Panc1 (cell line): ENCODE data around the gene TST. TPM values are rescaled to one million over a fixed set of nuclear protein-coding genes. Genes with fewer than 3 reads are reported as not detected.
A peak's percentile ranks its signal among the peaks of the same experiment; 100 is the strongest.

Experiments used
- ATAC-seq: fragments of 200-7000 bp; cut with Tn5 transposase; 2 replicates; pipeline ENCODE4 v1.9.1; 2020; ENCODE audit warnings: mild to moderate bottlenecking, moderate library complexity
- BruUV-seq: library from RNA; stranded (reverse); fragments of 400-500 nt; replicated peaks from 2 replicates; lab custom pipeline; 2021; lab: Mats Ljungman, UMichigan
- CTCF ChIA-PET: fragments of 300-600 bp; sonication (Branson Sonifier 250); formaldehyde crosslinking; loops from one replicate; lab custom pipeline; 2022; ENCODE audit warnings: antibody characterized with exemption; lab: Charles Lee
- POLR2A ChIA-PET: fragments of 300-600 bp; sonication (Branson Sonifier 250); formaldehyde crosslinking; loops from one replicate; lab custom pipeline; 2022; ENCODE audit warnings: antibody characterized with exemption; lab: Charles Lee
- DNase-seq: peaks from one replicate; pipeline ENCODE4 v3.0.0-alpha.2; 2010; ENCODE audit warnings: low read depth, low spot score
- H3K27ac ChIP-seq: 2 replicates; pipeline ENCODE4 v1.5.1; 2011; ENCODE audit warnings: mild to moderate bottlenecking, low read length, inconsistent platforms
- H3K27me3 ChIP-seq: fragments of 200-500 bp; sonication (Bioruptor generic); 2 replicates; pipeline ENCODE4 v1.6.0; 2014; ENCODE audit warnings: low read length, inconsistent platforms; ENCODE audit not compliant: control insufficient read depth, insufficient read depth
- H3K36me3 ChIP-seq: fragments of 200-500 bp; sonication (Bioruptor generic); 2 replicates; pipeline ENCODE4 v1.5.1; 2014; ENCODE audit warnings: inconsistent platforms, mild to moderate bottlenecking, low read length, moderate library complexity; ENCODE audit not compliant: control insufficient read depth, insufficient read depth
- H3K4me1 ChIP-seq: 2 replicates; pipeline ENCODE4 v1.5.1; 2011; ENCODE audit warnings: inconsistent platforms, mild to moderate bottlenecking, low read length, moderate library complexity; ENCODE audit not compliant: control insufficient read depth, insufficient read depth
- H3K4me3 ChIP-seq, 2 experiments: 2 replicates each; pipeline ENCODE4 v1.5.1; 2011 to 2012; ENCODE audit warnings: low read depth in 2 of 2, low read length in 2 of 2, mild to moderate bottlenecking in 2 of 2, inconsistent platforms in 1 of 2, moderate library complexity in 1 of 2
- H3K9me3 ChIP-seq: fragments of 200-500 bp; sonication (Bioruptor generic); 2 replicates; pipeline ENCODE4 v1.5.1; 2014; ENCODE audit warnings: low read depth, mild to moderate bottlenecking, inconsistent platforms, low read length, moderate library complexity; ENCODE audit not compliant: control insufficient read depth, insufficient read depth
- CTCF ChIP-seq: fragments of 450-650 bp; IDR thresholded peaks from 2 replicates; pipeline ENCODE4 v1.5.1; 2017; ENCODE audit warnings: mild to moderate bottlenecking
- POLR2AphosphoS5 ChIP-seq: IDR thresholded peaks from 2 replicates; pipeline ENCODE4 v1.6.1; 2012; ENCODE audit warnings: mild to moderate bottlenecking, low read depth, low read length, moderate library complexity
- REST ChIP-seq, 2 experiments: IDR thresholded peaks; 2 replicates each; pipeline ENCODE4 v1.6.1; 2011 to 2012; ENCODE audit warnings: low read depth in 2 of 2, control low read depth in 1 of 2, low read length in 1 of 2, mild to moderate bottlenecking in 1 of 2, moderate library complexity in 1 of 2; ENCODE audit not compliant: insufficient read depth in 1 of 2
- SIN3A ChIP-seq: IDR thresholded peaks from 2 replicates; pipeline ENCODE4 v1.6.1; 2012; ENCODE audit warnings: low read depth, mild to moderate bottlenecking, low read length, moderate library complexity, borderline replicate concordance; ENCODE audit not compliant: insufficient read depth
- TCF7L2 ChIP-seq: IDR thresholded peaks from 2 replicates; pipeline ENCODE4 v1.6.1; 2011; ENCODE audit warnings: mild to moderate bottlenecking, low read depth, low read length, inconsistent platforms
- in situ Hi-C: cut with HindIII; loops from 2 replicates; pipeline ENCODE4 v1.10.0; 2016; ENCODE audit warnings: low sequenced_read_pairs, low pct_unique_long_range_greater_than_20kb
- intact Hi-C: fragments of 100-400 bp; cut with micrococcal nuclease; formaldehyde crosslinking; loops from one replicate; pipeline ENCODE4 v1.10.0; 2022; ENCODE audit not compliant: unreplicated experiment
- total RNA-seq: library from RNA; stranded (reverse); gene quantifications from one replicate; pipeline ENCODE4 v1.2.1, GENCODE V29; 2021; ENCODE audit not compliant: unreplicated experiment

TST gene
- total RNA-seq, 1 experiment from 2014 or later = 15.9 TPM

GRCh38 chr22:37022483-37023337, 3.5 kb upstream of the TST start:
- H3K36me3 ChIP-seq = no peaks in the 10 kb centered on the region
- H3K4me1 ChIP-seq = 0 out of 2 replicates have a peak, but pooled peaks cover 2% of the 10 kb centered on the region
- H3K27ac ChIP-seq = no peak overlapping the region
- H3K4me3 ChIP-seq = no peak overlapping the region
- no TSS peak for BruUV-seq
- no peaks in the 10 kb centered on the region for H3K9me3 ChIP-seq
- CTCF ChIA-PET = no interaction called here
- intact Hi-C loops (no loop called here), in situ Hi-C loops (no loop called here)
- POLR2A ChIA-PET = no interaction called here
- H3K27me3 ChIP-seq = no peaks in the 10 kb centered on the region
- TF ChIP-seq SIN3A = no peak
- TF ChIP-seq TCF7L2 = no peak
- no peak for TF ChIP-seq REST (IDR thresholded peaks at IDR 0.05; ENCODE audit: insufficient read depth in 1 of 2, low read depth in 2 of 2, low read length in 1 of 2)
- TF ChIP-seq CTCF = no peak
- TF ChIP-seq POLR2AphosphoS5 = no peak
- DNase-seq = no peak
- ATAC-seq = no peak

GRCh38 chr22:37021710-37022482, 2.6 kb upstream of the TST start:
- intact Hi-C loops = no loop called here
- ChIA-PET POLR2A (no interaction called here), CTCF (no interaction called here)
- in situ Hi-C loops = no loop called here
- no peak overlapping the region for H3K4me3 ChIP-seq
- H3K36me3 ChIP-seq = no peaks in the 10 kb centered on the region
- TF ChIP-seq REST (IDR thresholded peaks at IDR 0.05; ENCODE audit: insufficient read depth in 1 of 2, low read depth in 2 of 2, low read length in 1 of 2) (no peak), CTCF (peak; percentile 85)
- no peak overlapping the region for H3K27ac ChIP-seq
- H3K9me3 ChIP-seq = no peaks in the 10 kb centered on the region
- ATAC-seq = no peak
- 0 out of 2 replicates have a peak, but pooled peaks cover 2% of the 10 kb centered on the region for H3K4me1 ChIP-seq
- no TSS peak for BruUV-seq
- DNase-seq = peak; percentile 17
- H3K27me3 ChIP-seq = no peaks in the 10 kb centered on the region
